ENCODE measurements around the gene PSMD3. TPM values are rescaled to one million over a fixed set of nuclear protein-coding genes. Genes with fewer than 3 reads are reported as not detected.

Gene PSMD3
- total and polyA plus RNA-seq, 9 donors, result 48.2 to 88.4 (median 73.4) TPM

DNA sequence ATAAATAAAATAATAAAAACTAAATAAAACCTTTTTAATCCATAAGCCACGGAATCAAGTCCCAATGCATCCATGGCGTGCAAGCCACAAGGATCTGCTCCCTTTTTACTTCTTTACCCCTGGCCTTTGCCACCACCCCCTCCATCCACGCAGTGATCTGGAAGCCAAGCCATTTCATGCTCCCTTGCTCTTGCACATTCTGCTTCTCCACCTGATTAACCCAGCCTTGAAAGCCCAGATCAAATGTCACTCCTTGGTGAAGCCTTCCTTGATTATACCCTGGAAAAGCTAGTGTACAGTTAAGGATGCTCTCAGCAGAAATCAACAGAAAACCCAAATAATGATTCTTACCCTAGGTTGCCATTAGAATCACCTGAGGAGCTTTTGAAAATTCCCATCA, 43.2 kb upstream of the PSMD3 start:
- intact Hi-C loops (cut with DNase I), result no loop called here
- no peaks in the 10 kb centered on the region for H3K27me3 ChIP-seq
- no peaks in the 10 kb centered on the region for H3K4me1 ChIP-seq (ENCODE audit: insufficient read depth)
- TF ChIP-seq EP300 (IDR thresholded peaks at IDR 0.05), result no peak
- TF ChIP-seq, protein P1, sequence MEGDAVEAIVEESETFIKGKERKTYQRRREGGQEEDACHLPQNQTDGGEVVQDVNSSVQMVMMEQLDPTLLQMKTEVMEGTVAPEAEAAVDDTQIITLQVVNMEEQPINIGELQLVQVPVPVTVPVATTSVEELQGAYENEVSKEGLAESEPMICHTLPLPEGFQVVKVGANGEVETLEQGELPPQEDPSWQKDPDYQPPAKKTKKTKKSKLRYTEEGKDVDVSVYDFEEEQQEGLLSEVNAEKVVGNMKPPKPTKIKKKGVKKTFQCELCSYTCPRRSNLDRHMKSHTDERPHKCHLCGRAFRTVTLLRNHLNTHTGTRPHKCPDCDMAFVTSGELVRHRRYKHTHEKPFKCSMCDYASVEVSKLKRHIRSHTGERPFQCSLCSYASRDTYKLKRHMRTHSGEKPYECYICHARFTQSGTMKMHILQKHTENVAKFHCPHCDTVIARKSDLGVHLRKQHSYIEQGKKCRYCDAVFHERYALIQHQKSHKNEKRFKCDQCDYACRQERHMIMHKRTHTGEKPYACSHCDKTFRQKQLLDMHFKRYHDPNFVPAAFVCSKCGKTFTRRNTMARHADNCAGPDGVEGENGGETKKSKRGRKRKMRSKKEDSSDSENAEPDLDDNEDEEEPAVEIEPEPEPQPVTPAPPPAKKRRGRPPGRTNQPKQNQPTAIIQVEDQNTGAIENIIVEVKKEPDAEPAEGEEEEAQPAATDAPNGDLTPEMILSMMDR (IDR thresholded peaks at IDR 0.05), result no peak
- TF ChIP-seq POLR2A (IDR thresholded peaks at IDR 0.05), result no peak
- WGBS, 3 donors, result 86 to 92% (median 90%) methylated on average over 3 of the region's 3 CpGs
- DNase-seq, result no peak
- H3K4me3 ChIP-seq, result no peak overlapping the region
- no peaks in the 10 kb centered on the region for H3K9me3 ChIP-seq
- H3K36me3 ChIP-seq, result no peaks in the 10 kb centered on the region
- no peak overlapping the region for H3K27ac ChIP-seq

DNA sequence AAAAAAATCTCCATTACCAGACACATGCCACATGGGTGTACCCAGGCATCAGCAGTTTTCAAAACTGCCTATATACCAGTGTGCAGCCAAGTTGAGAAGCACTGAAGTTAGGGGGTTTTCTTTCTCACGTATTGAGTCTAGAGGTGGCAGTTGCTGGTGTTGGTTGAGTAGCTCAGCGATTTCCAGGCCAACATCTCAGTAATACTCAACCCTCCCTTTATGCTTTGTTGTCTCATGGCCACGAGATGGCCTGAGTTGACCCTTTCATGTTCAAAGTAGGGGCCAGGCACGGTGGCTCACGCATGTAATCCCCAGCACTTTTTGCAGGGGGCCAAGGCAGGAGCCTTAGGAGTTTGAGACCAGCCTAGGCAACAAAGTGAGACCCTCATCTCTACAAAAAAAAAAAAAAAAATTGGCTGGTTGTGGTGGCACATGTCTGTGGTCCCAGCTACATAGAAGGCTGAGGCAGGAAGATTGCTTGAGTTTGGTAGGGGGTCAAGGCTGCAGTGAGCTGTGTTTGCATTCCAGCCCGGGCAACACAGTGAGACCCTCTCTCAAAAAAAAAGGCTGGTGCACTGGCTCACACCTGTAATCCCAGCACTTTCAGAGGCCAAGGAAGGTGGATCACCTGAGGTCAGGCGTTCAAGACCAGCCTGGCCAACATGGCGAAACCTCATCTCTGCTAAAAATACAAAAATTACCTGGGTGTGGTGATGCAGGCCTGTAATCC, 42.3 kb upstream of the PSMD3 start:
- DNase-seq, result no peak
- Histone ChIP-seq H3K27me3 (no peaks in the 10 kb centered on the region), H3K4me1 (ENCODE audit: insufficient read depth) (no peaks in the 10 kb centered on the region), H3K27ac (no peak overlapping the region), H3K4me3 (no peak overlapping the region), H3K9me3 (no peaks in the 10 kb centered on the region), H3K36me3 (no peaks in the 10 kb centered on the region)
- TF ChIP-seq POLR2A (IDR thresholded peaks at IDR 0.05), result no peak
- TF ChIP-seq, protein P1 (IDR thresholded peaks at IDR 0.05), result no peak
- no peak for TF ChIP-seq EP300 (IDR thresholded peaks at IDR 0.05)
- 49 to 62% (median 50%) methylated on average over 8 of the region's 8 CpGs for WGBS, 3 donors
- intact Hi-C loops (cut with DNase I), result no loop called here

- no peak for DNase-seq
- no peaks in the 10 kb centered on the region for H3K27me3 ChIP-seq
- intact Hi-C loops (cut with DNase I), result no loop called here
- TF ChIP-seq POLR2A (IDR thresholded peaks at IDR 0.05) (no peak), EP300 (IDR thresholded peaks at IDR 0.05) (no peak)
- TF ChIP-seq, protein P1 (IDR thresholded peaks at IDR 0.05), result no peak
- H3K36me3 ChIP-seq, result no peaks in the 10 kb centered on the region
- no peak overlapping the region for H3K27ac ChIP-seq
- whole genome bisulfite sequencing, 3 donors, result 43 to 64% (median 53%) methylated on average over 3 of the region's 3 CpGs
- H3K9me3 ChIP-seq, result no peaks in the 10 kb centered on the region
- H3K4me1 ChIP-seq (ENCODE audit: insufficient read depth), result no peaks in the 10 kb centered on the region
- H3K4me3 ChIP-seq, result no peak overlapping the region
These were observed 41.5 kb upstream of the PSMD3 start for GRCh38 chr17:39939106-39939505.

DNA sequence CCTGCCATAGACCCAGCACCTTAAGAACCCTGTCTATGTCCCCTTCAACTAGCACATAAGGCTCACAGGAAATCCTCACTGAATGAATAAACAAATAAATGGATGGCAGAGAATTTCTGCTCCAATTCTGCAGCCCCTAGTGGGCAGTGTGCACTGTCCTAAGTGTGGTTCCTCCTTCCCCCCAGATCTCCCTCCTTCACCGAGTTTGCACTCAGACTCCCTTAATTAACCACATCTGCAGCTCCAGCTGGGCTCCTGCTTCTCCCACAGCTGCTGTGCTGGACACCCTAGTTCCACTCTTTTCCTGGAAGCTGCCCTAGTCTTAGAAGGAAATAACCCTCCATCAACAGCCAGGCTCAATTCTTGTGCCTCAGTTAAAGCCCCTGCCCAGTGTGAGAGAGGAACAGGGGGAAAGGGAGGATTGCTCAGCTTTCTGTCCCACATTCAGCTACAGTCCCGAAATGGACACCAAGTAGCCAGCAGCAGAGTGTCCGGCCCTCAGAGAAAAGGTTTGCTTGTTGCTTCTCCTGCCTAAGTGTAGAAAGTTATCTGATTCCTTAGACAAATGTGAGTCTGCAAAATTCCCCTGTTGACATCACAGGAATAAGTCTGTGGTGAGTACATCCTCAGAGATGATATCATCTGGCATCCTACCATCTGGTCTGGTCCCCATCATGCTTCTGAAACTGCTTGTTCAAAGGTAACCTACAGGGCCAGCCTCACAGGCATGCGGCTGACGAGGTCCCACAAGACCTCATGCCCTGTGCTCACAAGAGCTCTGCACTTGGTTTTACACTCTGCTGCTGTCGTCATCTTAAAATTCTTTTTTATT, 40.8 kb upstream of the PSMD3 start:
- DNase-seq, result no peak
- TF ChIP-seq, protein P1 (IDR thresholded peaks at IDR 0.05), result no peak
- TF ChIP-seq POLR2A (IDR thresholded peaks at IDR 0.05), result no peak
- TF ChIP-seq EP300 (IDR thresholded peaks at IDR 0.05), result no peak
- Histone ChIP-seq H3K27ac (no peak overlapping the region), H3K4me3 (no peak overlapping the region), H3K27me3 (no peaks in the 10 kb centered on the region), H3K4me1 (ENCODE audit: insufficient read depth) (no peaks in the 10 kb centered on the region), H3K9me3 (no peaks in the 10 kb centered on the region), H3K36me3 (no peaks in the 10 kb centered on the region)
- intact Hi-C loops (cut with DNase I), result no loop called here
- 30 to 33% (median 33%) methylated on average over 6 of the region's 6 CpGs for WGBS, 3 donors
